ENCODE measurements around the gene FAF2.
"Not testable (repeated sequence)": the region's sequence is repeated elsewhere in the genome, so short reads cannot be mapped to it uniquely, and the experiment has no call there.

The FAF2 gene

DNA sequence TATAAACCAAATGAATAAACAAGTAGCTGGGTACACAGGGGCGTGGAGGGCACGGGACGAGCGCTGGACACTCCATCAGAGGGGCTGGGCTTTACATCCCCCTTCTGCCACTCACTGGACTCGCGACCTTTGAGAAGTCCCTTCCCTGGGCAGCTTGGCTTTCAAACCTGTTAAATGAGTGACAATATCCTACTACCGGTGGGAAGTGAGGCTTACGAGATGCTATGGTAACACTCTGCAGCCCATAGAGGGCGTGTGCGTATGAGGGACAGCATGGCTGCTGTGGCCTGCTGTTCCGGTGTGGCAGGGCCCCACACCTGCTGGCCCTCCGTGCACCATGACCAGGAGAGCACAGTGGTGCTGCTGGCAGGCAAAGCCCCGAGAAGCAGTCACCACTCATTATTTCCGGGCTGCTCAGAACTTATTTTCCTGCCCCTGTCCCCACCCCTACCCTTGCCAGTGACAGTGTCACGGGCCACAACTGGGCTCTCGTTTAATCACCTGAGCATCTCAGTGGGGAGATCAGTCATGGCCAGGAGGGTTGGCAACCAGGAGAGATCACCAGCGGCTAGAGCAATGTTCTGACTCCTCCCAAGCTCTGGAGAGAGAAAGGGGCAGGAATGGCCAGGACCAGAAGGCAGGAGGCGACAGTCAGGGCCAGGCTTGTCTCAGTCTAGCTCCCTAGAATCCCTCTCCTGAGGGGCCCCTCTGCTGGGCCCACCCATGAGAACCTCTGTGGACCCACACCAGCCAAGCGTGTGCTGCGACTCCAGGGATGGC, 42.3 kb upstream of the FAF2 start:
- WGBS = 84% methylated on average over 20 of the region's 20 CpGs
- no peak overlapping the region for H3K23ac ChIP-seq (ENCODE audit: low read length in 2 of 2)
- H3K18ac ChIP-seq (ENCODE audit: low read depth in 1 of 2, low read length in 2 of 2) = no peak overlapping the region
- H3K79me1 ChIP-seq (replicated peaks; ENCODE audit: low read length, poor library complexity, severe bottlenecking) = peaks cover 30% of the 10 kb centered on the region
- no peak overlapping the region for H3K4me3 ChIP-seq (ENCODE audit: insufficient read depth in 1 of 2, low read depth in 1 of 2, low read length in 2 of 2)
- H2BK12ac ChIP-seq (ENCODE audit: low read length in 2 of 2) = no peak overlapping the region
- H2BK120ac ChIP-seq (ENCODE audit: low read depth, low read length) = no peak overlapping the region
- H4K91ac ChIP-seq (ENCODE audit: low read length) = no peak overlapping the region
- no peak overlapping the region for H3K9ac ChIP-seq (ENCODE audit: low read length)
- no peak overlapping the region for H2BK15ac ChIP-seq (ENCODE audit: low read depth, poor library complexity, severe bottlenecking)
- no peak overlapping the region for H2AK5ac ChIP-seq (ENCODE audit: low read length, severe bottlenecking)
- H3K14ac ChIP-seq (ENCODE audit: low read length in 2 of 2) = no peak overlapping the region
- H4K8ac ChIP-seq (ENCODE audit: low read length) = no peak overlapping the region
- no peaks in the 10 kb centered on the region for H3K9me3 ChIP-seq (ENCODE audit: control insufficient read depth, low read length)
- H2BK5ac ChIP-seq (ENCODE audit: low read depth, low read length, poor library complexity, severe bottlenecking) = no peak overlapping the region
- peaks cover 28 to 43% of the 10 kb centered on the region in 2 experiments for H3K36me3 ChIP-seq (ENCODE audit: control insufficient read depth in 1 of 2, insufficient read depth in 2 of 2, low read depth in 1 of 2, low read length in 2 of 2)
- no peak for DNase-seq
- H3K27ac ChIP-seq (ENCODE audit: low read length, poor library complexity, severe bottlenecking) = no peak overlapping the region
- peaks cover 4% of the 10 kb centered on the region for H3K4me1 ChIP-seq (ENCODE audit: control insufficient read depth, insufficient read depth, low read depth, low read length)
- no peak overlapping the region for H3K4ac ChIP-seq (ENCODE audit: low read depth in 1 of 2, low read length in 2 of 2)
- no peaks in the 10 kb centered on the region for H3K27me3 ChIP-seq (ENCODE audit: control insufficient read depth in 1 of 2, insufficient read depth in 1 of 2, low read length in 2 of 2)
- H3K4me2 ChIP-seq (ENCODE audit: low read length, poor library complexity, severe bottlenecking) = no peak overlapping the region
- H2AFZ ChIP-seq (ENCODE audit: low read depth, low read length) = no peak overlapping the region

DNA sequence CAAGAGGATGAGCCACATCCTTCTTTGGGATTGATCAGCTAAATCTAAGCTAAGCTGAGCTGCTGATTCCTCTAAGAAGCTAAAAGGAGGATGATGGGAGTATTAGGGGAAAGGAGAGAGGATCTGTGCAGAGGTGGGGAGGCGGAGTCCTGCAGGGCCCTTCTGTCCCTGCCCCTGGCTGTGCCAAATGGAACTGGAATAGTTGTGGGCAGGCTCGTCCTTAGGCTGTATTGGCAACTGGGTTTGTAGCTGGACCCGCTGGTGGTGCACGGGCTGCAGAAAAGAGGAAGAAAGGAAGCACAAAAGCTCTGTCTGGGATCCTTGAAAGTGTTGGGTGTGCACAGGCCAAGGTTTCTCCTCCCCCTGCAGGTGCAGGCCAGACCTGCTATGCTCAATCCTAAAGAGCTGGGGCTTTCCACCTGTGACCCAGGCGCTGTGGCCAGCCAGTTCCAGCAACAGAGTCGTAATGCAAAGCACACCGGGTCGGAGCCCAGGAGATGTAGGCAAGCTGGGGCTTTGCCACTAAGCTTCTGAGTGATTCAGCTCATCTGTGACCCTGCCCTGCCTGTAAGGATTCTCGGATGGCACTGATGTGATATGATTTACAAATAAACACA, 41.6 kb upstream of the FAF2 start:
- no peak overlapping the region for H2AFZ ChIP-seq (ENCODE audit: low read depth, low read length)
- H3K9ac ChIP-seq (ENCODE audit: low read length) = no peak overlapping the region
- no peak overlapping the region for H3K23ac ChIP-seq (ENCODE audit: low read length in 2 of 2)
- H2BK120ac ChIP-seq (ENCODE audit: low read depth, low read length) = no peak overlapping the region
- DNase-seq = no peak
- peaks cover 4% of the 10 kb centered on the region for H3K4me1 ChIP-seq (ENCODE audit: control insufficient read depth, insufficient read depth, low read depth, low read length)
- no peak overlapping the region for H3K4me3 ChIP-seq (ENCODE audit: insufficient read depth in 1 of 2, low read depth in 1 of 2, low read length in 2 of 2)
- WGBS = 93% methylated on average over 8 of the region's 9 CpGs
- no peak overlapping the region for H2BK12ac ChIP-seq (ENCODE audit: low read length in 2 of 2)
- H4K91ac ChIP-seq (ENCODE audit: low read length) = no peak overlapping the region
- H3K18ac ChIP-seq (ENCODE audit: low read depth in 1 of 2, low read length in 2 of 2) = no peak overlapping the region
- no peak overlapping the region for H4K8ac ChIP-seq (ENCODE audit: low read length)
- H3K9me3 ChIP-seq (ENCODE audit: control insufficient read depth, low read length) = no peaks in the 10 kb centered on the region
- peaks cover 28 to 41% of the 10 kb centered on the region in 2 experiments for H3K36me3 ChIP-seq (ENCODE audit: control insufficient read depth in 1 of 2, insufficient read depth in 2 of 2, low read depth in 1 of 2, low read length in 2 of 2)
- no peak overlapping the region for H3K14ac ChIP-seq (ENCODE audit: low read length in 2 of 2)
- no peak overlapping the region for H2BK15ac ChIP-seq (ENCODE audit: low read depth, poor library complexity, severe bottlenecking)
- peaks cover 32% of the 10 kb centered on the region for H3K79me1 ChIP-seq (replicated peaks; ENCODE audit: low read length, poor library complexity, severe bottlenecking)
- H2AK5ac ChIP-seq (ENCODE audit: low read length, severe bottlenecking) = no peak overlapping the region
- H3K4ac ChIP-seq (ENCODE audit: low read depth in 1 of 2, low read length in 2 of 2) = no peak overlapping the region
- H2BK5ac ChIP-seq (ENCODE audit: low read depth, low read length, poor library complexity, severe bottlenecking) = no peak overlapping the region
- no peak overlapping the region for H3K27ac ChIP-seq (ENCODE audit: low read length, poor library complexity, severe bottlenecking)
- H3K27me3 ChIP-seq (ENCODE audit: control insufficient read depth in 1 of 2, insufficient read depth in 1 of 2, low read length in 2 of 2) = no peaks in the 10 kb centered on the region
- H3K4me2 ChIP-seq (ENCODE audit: low read length, poor library complexity, severe bottlenecking) = no peak overlapping the region

DNA sequence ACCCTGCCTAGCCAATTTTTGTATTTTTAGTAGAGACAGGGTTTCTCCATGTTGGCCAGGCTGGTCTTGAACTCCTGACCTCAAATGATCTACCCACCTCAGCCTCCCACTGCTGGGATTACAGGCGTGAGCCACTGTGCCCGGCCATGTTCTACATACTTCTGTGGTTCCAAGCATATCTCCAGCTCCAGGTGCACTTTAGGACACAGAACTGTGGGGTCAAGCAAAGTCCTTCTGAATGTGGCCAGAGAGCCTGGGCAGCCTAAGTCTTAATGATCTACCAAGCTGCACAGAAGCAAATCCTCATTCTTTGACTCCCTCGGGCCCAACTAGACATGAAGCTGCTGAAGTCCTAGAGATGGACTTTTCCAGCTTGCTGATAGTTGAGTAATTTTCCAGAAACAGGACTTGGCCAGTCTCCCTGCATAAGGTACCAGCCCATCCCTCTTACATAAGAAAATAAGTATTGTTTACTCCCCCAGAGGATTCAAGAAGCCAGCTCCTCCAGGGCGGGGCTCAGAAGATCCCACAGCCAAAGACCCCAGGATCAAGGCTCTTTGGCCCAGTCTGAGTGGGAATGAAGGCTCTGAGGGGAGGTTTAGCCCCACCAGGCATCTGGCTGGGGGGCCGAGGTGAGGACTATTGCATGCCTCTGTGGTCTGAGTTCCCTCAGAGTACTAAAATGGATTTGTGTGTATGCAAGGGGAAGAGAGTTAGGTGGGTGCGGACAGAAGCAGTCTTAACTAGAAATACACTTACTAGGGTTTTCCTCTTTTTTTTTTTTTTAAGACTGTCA, 40.5 kb upstream of the FAF2 start:
- Histone ChIP-seq H3K36me3 (ENCODE audit: control insufficient read depth in 1 of 2, insufficient read depth in 2 of 2, low read depth in 1 of 2, low read length in 2 of 2) (peaks cover 28 to 46% of the 10 kb centered on the region in 2 experiments), H4K8ac (ENCODE audit: low read length) (no peak overlapping the region), H3K4me3 (ENCODE audit: insufficient read depth in 1 of 2, low read depth in 1 of 2, low read length in 2 of 2) (no peak overlapping the region), H3K79me1 (replicated peaks; ENCODE audit: low read length, poor library complexity, severe bottlenecking) (peaks cover 33% of the 10 kb centered on the region), H2AK5ac (ENCODE audit: low read length, severe bottlenecking) (no peak overlapping the region), H2BK120ac (ENCODE audit: low read depth, low read length) (no peak overlapping the region), H3K14ac (ENCODE audit: low read length in 2 of 2) (no peak overlapping the region), H2BK12ac (ENCODE audit: low read length in 2 of 2) (no peak overlapping the region), H3K27ac (ENCODE audit: low read length, poor library complexity, severe bottlenecking) (no peak overlapping the region), H3K23ac (ENCODE audit: low read length in 2 of 2) (no peak overlapping the region), H3K4me2 (ENCODE audit: low read length, poor library complexity, severe bottlenecking) (no peak overlapping the region), H3K18ac (ENCODE audit: low read depth in 1 of 2, low read length in 2 of 2) (no peak overlapping the region), H2BK5ac (ENCODE audit: low read depth, low read length, poor library complexity, severe bottlenecking) (no peak overlapping the region), H3K27me3 (ENCODE audit: control insufficient read depth in 1 of 2, insufficient read depth in 1 of 2, low read length in 2 of 2) (no peaks in the 10 kb centered on the region), H3K9ac (ENCODE audit: low read length) (no peak overlapping the region), H2BK15ac (ENCODE audit: low read depth, poor library complexity, severe bottlenecking) (no peak overlapping the region), H3K4me1 (ENCODE audit: control insufficient read depth, insufficient read depth, low read depth, low read length) (peaks cover 4% of the 10 kb centered on the region), H2AFZ (ENCODE audit: low read depth, low read length) (no peak overlapping the region), H3K4ac (ENCODE audit: low read depth in 1 of 2, low read length in 2 of 2) (no peak overlapping the region), H3K9me3 (ENCODE audit: control insufficient read depth, low read length) (no peaks in the 10 kb centered on the region), H4K91ac (ENCODE audit: low read length) (no peak overlapping the region)
- WGBS = 95% methylated on average over 6 of the region's 6 CpGs
- DNase-seq = no peak

DNA sequence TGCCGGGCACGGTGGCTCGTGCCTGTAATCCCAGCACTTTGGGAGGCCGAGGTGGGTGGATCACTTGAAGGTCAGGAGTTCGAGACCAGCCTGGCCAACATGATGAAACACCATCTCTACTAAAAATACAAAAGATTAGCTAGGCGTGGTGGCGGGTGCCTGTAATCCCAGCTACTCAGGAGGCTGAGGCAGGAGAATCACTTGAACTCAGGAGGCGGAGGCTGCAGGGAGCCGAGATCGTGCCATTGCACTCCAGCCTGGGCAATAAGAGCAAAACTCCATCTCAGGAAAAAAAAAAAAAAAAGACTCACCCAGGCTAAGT, 40.0 kb upstream of the FAF2 start:
- not testable (repeated sequence) for H3K4me3 ChIP-seq (ENCODE audit: insufficient read depth in 1 of 2, low read depth in 1 of 2, low read length in 2 of 2); H3K23ac ChIP-seq (ENCODE audit: low read length in 2 of 2); H2AFZ ChIP-seq (ENCODE audit: low read depth, low read length); H4K91ac ChIP-seq (ENCODE audit: low read length); H3K27ac ChIP-seq (ENCODE audit: low read length, poor library complexity, severe bottlenecking); H3K9ac ChIP-seq (ENCODE audit: low read length); DNase-seq; H2BK120ac ChIP-seq (ENCODE audit: low read depth, low read length); H2BK12ac ChIP-seq (ENCODE audit: low read length in 2 of 2); H3K4me2 ChIP-seq (ENCODE audit: low read length, poor library complexity, severe bottlenecking); H2AK5ac ChIP-seq (ENCODE audit: low read length, severe bottlenecking); H3K14ac ChIP-seq (ENCODE audit: low read length in 2 of 2); H3K9me3 ChIP-seq (ENCODE audit: control insufficient read depth, low read length); H2BK5ac ChIP-seq (ENCODE audit: low read depth, low read length, poor library complexity, severe bottlenecking); H3K27me3 ChIP-seq (ENCODE audit: control insufficient read depth in 1 of 2, insufficient read depth in 1 of 2, low read length in 2 of 2); H3K4me1 ChIP-seq (ENCODE audit: control insufficient read depth, insufficient read depth, low read depth, low read length); H4K8ac ChIP-seq (ENCODE audit: low read length); H3K4ac ChIP-seq (ENCODE audit: low read depth in 1 of 2, low read length in 2 of 2); H3K18ac ChIP-seq (ENCODE audit: low read depth in 1 of 2, low read length in 2 of 2); H2BK15ac ChIP-seq (ENCODE audit: low read depth, poor library complexity, severe bottlenecking)
- Histone ChIP-seq H3K79me1 (replicated peaks; ENCODE audit: low read length, poor library complexity, severe bottlenecking) (peaks cover 33% of the 10 kb centered on the region), H3K36me3 (ENCODE audit: control insufficient read depth in 1 of 2, insufficient read depth in 2 of 2, low read depth in 1 of 2, low read length in 2 of 2) (peaks cover 28 to 46% of the 10 kb centered on the region in 2 experiments)
- WGBS = 98% methylated on average over 6 of the region's 10 CpGs
